GM12892 (cell line): ENCODE data around the gene PAPSS1.

Source experiments
- DNase-seq: peaks from one replicate; pipeline ENCODE4 v3.0.0; 2011; ENCODE audit not compliant: insufficient read length
- FAIRE-seq: peaks from 2 replicates; lab custom pipeline; 2011; peaks lifted over from hg19 to GRCh38; lab: Jason Lieb, UNC
- POLR2A ChIP-seq: IDR thresholded peaks from 2 replicates; pipeline ENCODE4 v1.6.1; 2011; ENCODE audit warnings: low read depth, low read length, control low read depth
- POLR2AphosphoS5 ChIP-seq: IDR thresholded peaks from 2 replicates; pipeline ENCODE4 v1.6.1; 2011; ENCODE audit warnings: low read depth, low read length, control low read depth
- TAF1 ChIP-seq: IDR thresholded peaks from 2 replicates; pipeline ENCODE4 v1.6.1; 2011; ENCODE audit warnings: low read depth, mild to moderate bottlenecking, control low read depth, low read length, borderline replicate concordance

The PAPSS1 gene

DNA sequence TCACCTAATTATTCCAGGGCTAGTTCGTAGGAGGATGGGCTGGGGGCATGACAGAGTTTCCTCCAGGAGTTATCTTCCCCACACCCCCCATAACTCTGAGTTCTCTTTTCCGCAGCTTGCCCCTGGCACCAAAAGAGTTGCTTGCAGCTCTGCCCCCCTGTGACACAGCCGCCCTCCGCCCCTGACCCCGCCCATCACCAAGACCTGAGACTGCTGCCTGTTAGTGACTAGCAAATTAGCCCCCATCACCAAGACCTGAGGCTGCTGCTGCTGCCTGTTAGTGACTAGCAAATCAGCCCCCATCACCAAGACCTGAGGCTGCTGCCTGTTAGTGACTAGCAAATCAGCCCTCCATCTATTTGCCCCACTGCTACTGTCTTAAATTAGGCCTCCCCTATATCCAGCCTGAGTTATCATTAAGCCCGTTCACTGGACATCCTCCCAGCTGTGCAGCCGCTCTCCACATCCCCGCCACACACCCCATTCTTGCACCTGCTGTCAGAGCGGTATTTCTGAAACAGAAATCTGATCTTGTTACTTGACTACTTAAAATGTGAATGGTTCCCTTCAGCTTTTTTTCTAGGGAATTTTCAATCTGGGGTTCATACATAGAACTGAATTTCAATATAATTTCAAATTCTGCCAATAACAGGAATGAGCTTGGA is 1.5 kb upstream of the PAPSS1 start:
- no peak for TF ChIP-seq POLR2A
- no peak for TF ChIP-seq TAF1
- no peak for TF ChIP-seq POLR2AphosphoS5
- FAIRE-seq (no peak), DNase-seq (no peak)

DNA sequence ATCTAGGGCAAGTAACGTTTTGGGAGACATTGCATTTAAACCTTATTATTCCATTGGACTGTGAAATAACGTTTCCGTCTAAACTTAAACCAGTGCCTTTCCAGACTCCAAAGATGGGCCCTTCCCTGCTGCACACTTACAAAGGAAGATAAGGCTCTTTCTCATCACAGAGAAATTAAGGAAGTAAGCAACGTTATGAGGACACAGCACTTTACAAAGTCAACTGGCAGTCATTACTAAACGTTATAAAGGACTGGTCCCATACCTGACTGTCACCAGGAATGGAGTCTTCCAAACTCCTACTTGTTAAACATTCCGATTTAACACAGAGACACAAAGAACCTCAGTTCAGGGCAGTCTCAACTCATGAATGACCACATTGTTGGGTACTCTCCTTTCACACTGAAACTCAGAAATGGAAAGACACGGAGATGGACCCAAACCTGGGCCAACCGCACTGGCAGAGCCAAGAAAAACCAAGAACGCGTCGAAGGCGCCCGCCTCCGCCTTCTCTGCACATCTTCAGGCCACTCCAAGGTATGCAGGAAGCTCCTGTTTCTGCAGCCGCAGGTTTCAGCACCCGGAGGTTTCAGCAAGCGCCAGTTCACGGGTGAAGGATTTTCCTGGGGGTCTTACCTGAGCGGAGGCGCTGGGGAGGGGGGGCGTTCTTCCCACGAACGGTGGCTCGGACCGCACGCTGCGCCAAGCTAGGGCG is 670 bp downstream of the PAPSS1 start:
- FAIRE-seq (peak; percentile 71), DNase-seq (no peak)
- no peak for TF ChIP-seq TAF1
- TF ChIP-seq POLR2A, result no peak
- no peak for TF ChIP-seq POLR2AphosphoS5

DNA sequence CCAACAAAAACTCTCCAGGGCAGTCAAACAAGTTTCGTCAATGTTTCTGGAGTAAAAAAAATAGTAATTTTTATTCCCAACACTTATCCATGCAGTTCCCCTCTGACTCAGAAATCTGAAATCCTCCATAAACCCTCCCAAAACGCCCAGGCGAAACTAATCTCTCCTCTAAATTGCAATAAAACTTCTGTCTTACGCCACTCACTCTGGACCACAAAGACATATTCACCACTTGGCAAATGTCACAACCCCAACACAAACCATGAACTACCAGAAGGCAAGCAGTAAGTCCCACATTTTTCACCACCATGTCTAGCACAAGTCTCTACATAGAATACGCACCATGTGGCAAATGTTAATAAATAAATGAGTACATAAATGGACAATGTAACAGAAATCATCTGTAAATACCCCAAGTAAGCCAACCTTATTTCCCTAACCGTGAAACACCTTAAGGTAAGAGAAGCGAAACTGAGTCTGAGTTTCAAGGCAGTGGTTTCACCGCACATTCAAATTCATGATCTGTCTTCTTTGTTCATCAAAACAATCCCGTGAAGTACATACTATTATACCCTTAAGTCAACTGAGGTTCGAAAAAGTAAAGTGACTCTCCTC is 1.6 kb downstream of the PAPSS1 start:
- TF ChIP-seq POLR2A (no peak), POLR2AphosphoS5 (no peak), TAF1 (no peak)
- FAIRE-seq (peak; percentile 80), DNase-seq (no peak)

DNA sequence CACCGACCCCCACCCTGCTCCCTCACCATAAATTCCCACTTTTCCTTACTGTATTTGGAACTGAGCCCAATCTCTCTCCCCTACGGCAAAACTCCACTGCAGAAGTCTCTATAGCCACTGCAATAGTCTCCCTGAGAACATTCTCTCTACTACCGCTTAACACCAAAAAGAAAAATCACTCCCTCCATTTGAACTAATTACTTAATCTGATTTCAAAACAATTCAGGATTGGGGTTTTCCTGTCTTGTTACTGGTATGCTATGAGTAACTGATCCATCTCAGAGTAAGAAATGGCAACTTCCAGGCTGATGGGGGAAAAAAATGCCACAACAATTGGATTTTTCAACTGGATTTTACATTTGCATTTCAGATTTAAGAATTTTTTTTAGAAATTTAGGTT is 5.8 kb downstream of the PAPSS1 start:
- no peak for FAIRE-seq
- no peak for DNase-seq
- no peak for TF ChIP-seq POLR2A
- no peak for TF ChIP-seq POLR2AphosphoS5

DNA sequence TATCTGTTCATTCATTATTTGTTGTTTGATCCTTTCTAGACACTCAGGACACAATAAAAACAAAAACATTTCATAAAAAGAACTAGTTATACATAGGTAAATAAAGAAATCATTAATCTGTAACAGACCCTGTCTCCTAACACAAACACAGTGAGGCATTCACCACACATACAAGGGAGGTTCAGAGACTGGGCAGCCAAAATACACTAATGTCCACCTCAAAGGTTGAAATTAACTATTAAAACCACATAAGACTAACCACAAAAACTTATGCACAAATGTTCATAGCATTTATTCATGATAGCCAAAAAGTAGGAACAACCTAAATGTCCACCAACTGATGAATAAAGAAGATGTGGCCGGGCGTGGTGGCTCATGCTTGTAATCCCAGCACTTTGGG is 7.8 kb downstream of the PAPSS1 start:
- TF ChIP-seq POLR2AphosphoS5 (no peak), POLR2A (no peak), TAF1 (no peak)
- DNase-seq (no peak), FAIRE-seq (no peak)

DNA sequence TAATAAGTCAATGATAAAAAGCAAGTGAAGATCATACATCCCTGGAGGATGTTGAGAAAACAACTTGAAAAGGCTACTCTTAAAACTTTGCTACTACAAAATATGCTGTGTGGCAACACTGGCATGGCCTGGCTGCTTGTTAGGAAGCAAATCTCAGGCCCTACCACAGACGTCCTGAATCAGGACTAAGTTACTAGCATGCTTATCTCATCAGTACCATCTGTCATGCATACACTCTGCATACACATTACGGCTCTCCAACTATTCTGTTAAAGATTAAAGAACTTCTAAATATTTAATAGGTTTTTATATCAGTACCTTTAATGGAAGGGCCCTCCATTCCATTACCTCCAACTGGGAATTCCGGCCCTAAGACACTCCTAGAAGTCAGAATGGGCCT is 8.2 kb downstream of the PAPSS1 start:
- DNase-seq, result no peak

DNA sequence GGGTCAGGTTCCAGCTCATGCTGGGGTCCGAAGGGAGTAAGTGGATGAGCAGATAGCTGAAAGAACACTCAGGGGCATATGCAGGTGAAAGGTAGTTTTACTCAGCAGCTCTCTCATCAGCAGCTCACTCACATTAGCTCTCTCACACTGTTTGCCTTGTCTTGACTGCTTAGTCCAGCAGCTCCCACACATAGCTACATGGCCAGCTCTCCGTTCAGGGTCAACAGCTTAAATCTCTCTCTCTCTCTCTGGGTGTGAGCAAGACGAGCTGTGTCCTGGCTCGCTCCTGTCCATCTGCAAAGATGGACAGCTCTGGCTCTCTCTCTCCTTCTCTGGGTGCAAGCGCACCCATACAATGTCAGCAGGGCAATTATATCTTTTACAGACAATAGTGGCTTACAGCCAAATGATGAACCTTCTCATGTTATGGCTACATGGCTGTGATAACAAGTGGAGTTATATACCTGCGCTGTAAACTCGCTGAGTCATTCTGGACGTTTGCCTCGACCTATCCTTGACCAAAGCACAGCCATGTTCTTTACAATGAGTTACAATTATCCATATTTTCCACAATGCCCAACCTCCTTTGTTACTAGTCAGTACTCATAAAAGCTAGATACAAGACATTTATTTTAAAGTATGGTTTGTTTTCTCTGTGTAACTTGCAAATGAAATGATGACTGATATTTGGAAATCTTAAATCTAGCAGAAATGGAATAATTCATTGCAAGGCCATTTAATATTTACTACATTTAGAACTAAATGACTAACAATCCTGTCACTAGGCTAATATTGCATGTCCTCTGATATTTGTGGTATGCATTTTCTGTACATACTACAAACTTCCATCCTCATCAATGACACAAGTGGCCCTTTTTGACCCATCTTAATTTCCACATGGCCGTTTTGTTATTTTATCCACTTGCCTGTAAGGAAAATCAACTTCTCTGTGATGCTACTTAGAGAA is 9.3 kb downstream of the PAPSS1 start:
- TF ChIP-seq POLR2AphosphoS5 (no peak), TAF1 (no peak), POLR2A (no peak)
- DNase-seq (no peak), FAIRE-seq (no peak)

More for the DNA sequence above, 8.2 kb downstream of the PAPSS1 start:
- no peak for FAIRE-seq
- no peak for TF ChIP-seq POLR2A

DNA sequence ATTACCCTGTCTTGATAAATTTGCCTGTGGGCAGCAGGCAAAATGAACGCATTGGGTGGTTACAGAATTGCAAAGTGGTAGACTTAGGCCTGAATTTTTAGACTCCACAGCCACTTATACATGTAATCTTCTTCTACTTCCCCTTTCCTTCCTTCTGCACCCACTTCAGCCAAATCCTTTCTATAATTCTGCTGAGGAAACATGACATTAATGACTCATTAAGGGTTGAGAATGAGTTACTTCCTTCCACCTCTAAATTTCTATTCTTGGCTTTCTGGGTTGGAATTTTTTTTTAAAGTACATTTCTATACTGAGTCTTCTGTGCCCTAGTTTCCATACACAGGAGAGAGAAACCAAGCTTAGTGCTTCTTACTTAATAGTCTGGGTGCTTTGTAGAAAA is 10.1 kb downstream of the PAPSS1 start:
- DNase-seq, result no peak
- FAIRE-seq, result no peak
- no peak for TF ChIP-seq TAF1
- no peak for TF ChIP-seq POLR2AphosphoS5
- no peak for TF ChIP-seq POLR2A

DNA sequence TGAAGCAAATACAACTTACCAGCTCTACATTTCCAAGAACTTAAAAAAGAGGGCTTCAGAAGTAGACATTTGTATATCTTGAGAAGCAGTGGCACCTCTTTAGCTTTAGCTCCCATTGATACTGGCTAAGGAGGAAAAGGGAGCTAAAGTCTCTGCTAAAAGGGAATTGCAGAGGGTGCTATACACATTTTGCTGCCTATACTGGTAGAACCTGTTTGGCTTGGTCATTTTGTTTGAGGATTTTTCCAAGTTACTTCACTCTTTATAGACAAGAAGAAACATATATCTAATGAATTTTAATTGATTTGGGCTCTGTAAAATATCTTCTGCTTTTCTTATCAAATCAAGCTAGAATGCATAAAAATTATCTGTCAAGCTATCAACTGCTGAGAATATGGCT is 11.8 kb downstream of the PAPSS1 start:
- FAIRE-seq (no peak), DNase-seq (no peak)
- TF ChIP-seq POLR2AphosphoS5 (no peak), POLR2A (no peak), TAF1 (no peak)

DNA sequence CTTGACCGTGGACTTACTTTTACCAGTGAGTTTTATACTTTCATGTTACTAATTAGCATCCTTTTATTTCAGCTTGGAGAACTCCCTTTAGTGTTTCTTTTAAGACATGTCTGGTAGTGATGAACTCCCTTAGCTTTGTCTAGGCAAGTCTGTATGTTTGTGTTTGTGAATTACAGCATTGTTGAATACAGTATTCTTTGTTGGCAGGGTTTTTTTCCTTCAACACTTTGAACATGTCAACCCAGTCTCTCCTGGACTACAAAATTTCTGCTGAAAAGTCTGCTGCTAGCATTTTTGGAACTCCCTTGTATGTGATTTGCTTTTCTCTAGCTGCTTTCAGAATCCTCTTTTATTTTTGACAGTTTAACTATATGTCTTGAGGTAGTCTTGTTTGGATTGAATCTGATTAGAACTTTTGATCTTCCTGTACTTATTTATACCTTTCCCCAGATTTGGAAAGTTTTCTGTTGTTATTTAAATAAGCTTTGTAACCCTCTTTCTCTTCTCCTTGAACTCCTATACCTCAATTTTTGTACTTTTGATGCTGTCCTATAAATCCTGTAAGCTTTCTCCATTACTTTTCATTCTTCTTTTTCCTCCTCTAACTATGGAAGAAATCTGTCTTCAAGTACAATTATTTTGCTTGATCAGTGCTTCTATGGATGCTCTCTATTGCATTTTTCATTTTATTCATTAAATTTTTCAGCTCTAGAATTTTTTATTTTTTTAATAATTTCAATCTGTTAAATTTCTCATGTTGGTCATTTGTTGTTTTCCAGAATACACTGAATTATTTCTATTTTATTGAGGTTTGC is 14.1 kb downstream of the PAPSS1 start:
- DNase-seq (no peak), FAIRE-seq (no peak)
- no peak for TF ChIP-seq POLR2A
- TF ChIP-seq TAF1, result no peak
- TF ChIP-seq POLR2AphosphoS5, result no peak

DNA sequence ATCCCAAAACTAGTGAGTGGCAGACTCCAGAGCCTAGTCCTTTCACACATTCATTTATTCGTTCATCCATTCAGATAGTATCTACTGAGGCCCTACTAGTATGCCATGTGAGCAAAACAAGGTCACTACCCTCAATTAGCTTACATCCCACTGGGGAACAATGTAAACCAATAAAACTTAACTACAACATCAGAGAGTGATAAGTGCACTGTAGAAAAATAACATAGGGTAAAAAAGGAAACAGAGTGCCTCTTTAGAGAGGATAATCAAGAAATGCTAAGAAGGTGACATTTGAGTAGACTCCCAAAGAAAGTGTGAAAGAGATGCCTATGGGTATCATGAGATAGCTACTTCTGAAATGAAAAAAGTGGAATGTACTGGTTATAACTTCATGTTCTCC is 18.5 kb downstream of the PAPSS1 start:
- TF ChIP-seq TAF1 (no peak), POLR2A (no peak), POLR2AphosphoS5 (no peak)
- FAIRE-seq (no peak), DNase-seq (no peak)
